DMS 273 treated with DMSO at 0.1 percent for 48 hours (cell line): Measurements from ENCODE around the gene KPNA1.
"Not testable (repeated sequence)": the region's sequence is repeated elsewhere in the genome, so short reads cannot be mapped to it uniquely, and the experiment has no call there.

Experiments used
- DNase-seq: peaks from one replicate; lab custom pipeline; 2025; lab: John Stamatoyannopoulos, UW

The KPNA1 gene

GRCh38 chr3:122519693-122520092 is 5.0 kb upstream of the KPNA1 start:
- no peak for DNase-seq

- no peak for DNase-seq
Observed at GRCh38 chr3:122516846-122517360, 2.2 kb upstream of the KPNA1 start.

GRCh38 chr3:122515870-122516269 is 1.1 kb upstream of the KPNA1 start:
- no peak for DNase-seq

- no peak for DNase-seq
Observed at GRCh38 chr3:122515020-122515468, 305 bp upstream of the KPNA1 start.

GRCh38 chr3:122513386-122514122 is 1.2 kb downstream of the KPNA1 start:
- DNase-seq, result no peak

- DNase-seq, result no peak
Observed at GRCh38 chr3:122512284-122512683, 2.5 kb downstream of the KPNA1 start.

GRCh38 chr3:122510878-122511535 is 3.7 kb downstream of the KPNA1 start:
- DNase-seq, result no peak

- not testable (repeated sequence) for DNase-seq
Observed at GRCh38 chr3:122508944-122509343, 5.8 kb downstream of the KPNA1 start.

GRCh38 chr3:122508135-122508914 is 6.4 kb downstream of the KPNA1 start:
- DNase-seq, result no peak

GRCh38 chr3:122506450-122506849 is 8.3 kb downstream of the KPNA1 start:
- no peak for DNase-seq

GRCh38 chr3:122505676-122506075 is 9.1 kb downstream of the KPNA1 start:
- DNase-seq, result no peak

GRCh38 chr3:122502941-122503340 is 11.8 kb downstream of the KPNA1 start:
- DNase-seq, result no peak

- DNase-seq, result no peak
Observed at GRCh38 chr3:122502139-122502538, 12.6 kb downstream of the KPNA1 start.

GRCh38 chr3:122500964-122501363 is 13.8 kb downstream of the KPNA1 start:
- DNase-seq, result not testable (repeated sequence)

- DNase-seq, result no peak
Observed at GRCh38 chr3:122498152-122498551, 16.6 kb downstream of the KPNA1 start.

- no peak for DNase-seq
Observed at GRCh38 chr3:122497425-122497824, 17.3 kb downstream of the KPNA1 start.

GRCh38 chr3:122496508-122496907 is 18.2 kb downstream of the KPNA1 start:
- DNase-seq, result no peak

GRCh38 chr3:122493296-122493695 is 21.4 kb downstream of the KPNA1 start:
- no peak for DNase-seq

- no peak for DNase-seq
Observed at GRCh38 chr3:122488262-122488973, 26.3 kb downstream of the KPNA1 start.

- DNase-seq, result no peak
Observed at GRCh38 chr3:122484985-122485384, 29.8 kb downstream of the KPNA1 start.

- DNase-seq, result no peak
Observed at GRCh38 chr3:122481390-122481789, 33.3 kb downstream of the KPNA1 start.

- no peak for DNase-seq
Observed at GRCh38 chr3:122476532-122476931, 38.2 kb downstream of the KPNA1 start.
